ENCODE data around the gene NDUFV2. TPM values are rescaled to one million over a fixed set of nuclear protein-coding genes. Genes with fewer than 3 reads are reported as not detected.

The NDUFV2 gene
- total and polyA plus RNA-seq, 2 of the 13 experiments (the other 11 are each of a cell fraction or from before 2014, with no cell fraction given): 216 to 299 TPM

DNA sequence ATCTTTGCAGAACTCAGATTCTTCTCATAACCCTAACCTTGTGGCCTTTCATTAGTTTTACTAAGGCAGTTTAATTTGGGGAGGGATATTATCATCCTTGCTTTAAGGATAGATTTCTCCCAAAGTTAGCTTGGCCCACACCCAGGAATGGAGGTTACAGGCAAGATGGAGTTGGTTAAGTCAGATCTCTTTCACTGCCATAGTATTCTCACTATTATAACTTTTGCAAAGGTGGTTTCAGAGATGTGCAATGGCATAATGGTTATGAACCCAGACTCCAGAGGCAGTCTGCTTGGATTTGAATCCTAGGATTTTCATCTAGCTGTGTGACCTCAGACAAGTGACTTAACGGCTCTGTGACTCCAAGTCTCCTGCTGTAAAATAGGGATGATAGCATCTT, 48.7 kb upstream of the NDUFV2 start (continued):
- TF ChIP-seq ZNF24 (IDR thresholded peaks at IDR 0.05): no peak
- TF ChIP-seq SRY (CRISPR knock-in tag; IDR thresholded peaks at IDR 0.05): no peak

DNA sequence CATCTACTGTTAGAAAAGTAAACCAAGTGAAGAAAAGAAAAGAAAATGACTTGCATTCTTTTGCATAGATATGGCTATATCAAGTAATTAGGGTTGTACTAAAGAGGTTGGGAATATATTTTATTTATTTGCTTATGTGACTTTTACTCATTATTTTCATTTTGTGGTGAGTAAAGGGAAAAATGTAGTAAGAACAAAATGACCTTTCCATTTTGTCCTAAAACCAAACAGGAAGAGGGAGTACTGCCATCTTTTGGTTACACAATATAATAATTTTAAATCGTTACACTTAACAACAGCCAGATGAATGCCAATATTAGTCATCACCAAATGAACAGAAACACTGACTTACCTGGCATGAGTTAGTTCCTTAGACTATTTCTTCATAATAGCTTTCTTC, 47.3 kb upstream of the NDUFV2 start:
- H3K27ac ChIP-seq (ENCODE audit: extremely low read length, insufficient read depth, low read length): no peak overlapping the region
- BruUV-seq (replicated peaks): no TSS peak
- no peak overlapping the region for H2AFZ ChIP-seq (ENCODE audit: low read length)
- no peak for ATAC-seq
- H3K4me3 ChIP-seq (replicated peaks in 1 of 3; ENCODE audit: insufficient read depth in 1 of 3, low read depth in 2 of 3, low read length in 3 of 3): no peak overlapping the region
- H3K27me3 ChIP-seq (ENCODE audit: control insufficient read depth in 1 of 2, insufficient read depth in 2 of 2, low read length in 2 of 2): no peaks in the 10 kb centered on the region
- in situ Hi-C loops (cut with HindIII; ENCODE audit: extremely low pct_ligation_motif_present, low pct_unique_long_range_greater_than_20kb): loop anchor here (25.0 kb wide), 1 partner anchor 282 kb away; the partner anchor contains the start of gene TWSG1
- ChIA-PET POLR2A (no interaction called here), CTCF (ENCODE audit: low intra/inter-chr PET ratio, low total read pairs) (no interaction called here)
- no peaks in the 10 kb centered on the region for H3K36me3 ChIP-seq (replicated peaks in 1 of 2; ENCODE audit: control insufficient read depth in 1 of 2, insufficient read depth in 2 of 2, low read length in 2 of 2)
- peaks cover 14% of the 10 kb centered on the region for H3K4me1 ChIP-seq (ENCODE audit: insufficient read depth, low read length)
- no peaks in the 10 kb centered on the region for H3K79me2 ChIP-seq (ENCODE audit: insufficient read depth, low read length)
- no peak for DNase-seq (ENCODE audit: low spot score)
- no peak for FAIRE-seq
- intact Hi-C loops (cut with micrococcal nuclease; ENCODE audit: unreplicated experiment): no loop called here
- TF ChIP-seq STAG1 (CRISPR knock-in tag; IDR thresholded peaks at IDR 0.05): peak; percentile 11; the same call in 1 of the 2 replicates
- no peak for TF ChIP-seq ZNF747 (CRISPR knock-in tag; IDR thresholded peaks at IDR 0.05; ENCODE audit: borderline replicate concordance)
- no peak overlapping the region for H3K4me2 ChIP-seq (ENCODE audit: low read depth, low read length)
- peaks cover 27% of the 10 kb centered on the region for H3K9me3 ChIP-seq (ENCODE audit: low read length)
- no peak overlapping the region for H3K9ac ChIP-seq (ENCODE audit: insufficient read depth, low read depth, low read length)
- no peaks in the 10 kb centered on the region for H4K20me1 ChIP-seq (ENCODE audit: insufficient read depth, low read length)
- 0% methylated on average over 1 of the region's 1 CpG for WGBS (ENCODE audit: low lambda C conversion rate)

DNA sequence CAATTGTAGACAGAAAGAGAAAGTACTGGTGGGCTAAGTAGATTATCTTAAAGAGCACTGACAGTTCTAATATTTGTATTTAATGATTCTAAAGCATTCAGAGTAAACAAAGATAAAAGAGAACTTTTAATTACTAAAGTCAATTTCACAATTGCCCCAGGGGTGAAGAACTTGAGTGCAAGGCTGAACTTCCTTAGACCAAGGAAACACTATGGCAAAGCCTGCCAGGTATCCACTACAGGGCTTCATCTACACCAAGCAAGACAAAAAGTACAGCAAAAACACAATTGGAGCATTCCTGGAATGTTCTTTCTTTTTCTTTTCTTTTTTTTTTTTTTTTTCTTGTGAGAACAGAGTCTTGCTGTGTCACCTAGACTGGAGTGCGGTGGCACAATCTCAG, 46.9 kb upstream of the NDUFV2 start:
- no peak for FAIRE-seq
- H3K36me3 ChIP-seq (replicated peaks in 1 of 2; ENCODE audit: control insufficient read depth in 1 of 2, insufficient read depth in 2 of 2, low read length in 2 of 2): no peaks in the 10 kb centered on the region
- ChIA-PET CTCF (ENCODE audit: low intra/inter-chr PET ratio, low total read pairs) (no interaction called here), POLR2A (no interaction called here)
- no peaks in the 10 kb centered on the region for H3K27me3 ChIP-seq (ENCODE audit: control insufficient read depth in 1 of 2, insufficient read depth in 2 of 2, low read length in 2 of 2)
- no peak for DNase-seq (ENCODE audit: low spot score)
- H4K20me1 ChIP-seq (ENCODE audit: insufficient read depth, low read length): no peaks in the 10 kb centered on the region
- no peak overlapping the region for H3K9ac ChIP-seq (ENCODE audit: insufficient read depth, low read depth, low read length)
- peaks cover 22% of the 10 kb centered on the region for H3K9me3 ChIP-seq (ENCODE audit: low read length)
- no peak overlapping the region for H3K4me2 ChIP-seq (ENCODE audit: low read depth, low read length)
- 95% methylated on average over 1 of the region's 1 CpG for WGBS (ENCODE audit: low lambda C conversion rate)
- H2AFZ ChIP-seq (ENCODE audit: low read length): no peak overlapping the region
- H3K4me1 ChIP-seq (ENCODE audit: insufficient read depth, low read length): peaks cover 14% of the 10 kb centered on the region
- no TSS peak for BruUV-seq (replicated peaks)
- no peak for ATAC-seq
- no peak overlapping the region for H3K4me3 ChIP-seq (replicated peaks in 1 of 3; ENCODE audit: insufficient read depth in 1 of 3, low read depth in 2 of 3, low read length in 3 of 3)
- H3K79me2 ChIP-seq (ENCODE audit: insufficient read depth, low read length): no peaks in the 10 kb centered on the region
- no peak overlapping the region for H3K27ac ChIP-seq (ENCODE audit: extremely low read length, insufficient read depth, low read length)
- in situ Hi-C loops (cut with HindIII; ENCODE audit: extremely low pct_ligation_motif_present, low pct_unique_long_range_greater_than_20kb) (loop anchor here (25.0 kb wide), 1 partner anchor 282 kb away; the partner anchor contains the start of gene TWSG1), intact Hi-C loops (cut with micrococcal nuclease; ENCODE audit: unreplicated experiment) (no loop called here)
- TF ChIP-seq ZNF431 (CRISPR knock-in tag; IDR thresholded peaks at IDR 0.05; ENCODE audit: borderline replicate concordance, low read depth): no peak
- TF ChIP-seq ZNF292 (CRISPR knock-in tag; IDR thresholded peaks at IDR 0.05; ENCODE audit: borderline replicate concordance, low read depth): no peak
- TF ChIP-seq, protein P1, sequence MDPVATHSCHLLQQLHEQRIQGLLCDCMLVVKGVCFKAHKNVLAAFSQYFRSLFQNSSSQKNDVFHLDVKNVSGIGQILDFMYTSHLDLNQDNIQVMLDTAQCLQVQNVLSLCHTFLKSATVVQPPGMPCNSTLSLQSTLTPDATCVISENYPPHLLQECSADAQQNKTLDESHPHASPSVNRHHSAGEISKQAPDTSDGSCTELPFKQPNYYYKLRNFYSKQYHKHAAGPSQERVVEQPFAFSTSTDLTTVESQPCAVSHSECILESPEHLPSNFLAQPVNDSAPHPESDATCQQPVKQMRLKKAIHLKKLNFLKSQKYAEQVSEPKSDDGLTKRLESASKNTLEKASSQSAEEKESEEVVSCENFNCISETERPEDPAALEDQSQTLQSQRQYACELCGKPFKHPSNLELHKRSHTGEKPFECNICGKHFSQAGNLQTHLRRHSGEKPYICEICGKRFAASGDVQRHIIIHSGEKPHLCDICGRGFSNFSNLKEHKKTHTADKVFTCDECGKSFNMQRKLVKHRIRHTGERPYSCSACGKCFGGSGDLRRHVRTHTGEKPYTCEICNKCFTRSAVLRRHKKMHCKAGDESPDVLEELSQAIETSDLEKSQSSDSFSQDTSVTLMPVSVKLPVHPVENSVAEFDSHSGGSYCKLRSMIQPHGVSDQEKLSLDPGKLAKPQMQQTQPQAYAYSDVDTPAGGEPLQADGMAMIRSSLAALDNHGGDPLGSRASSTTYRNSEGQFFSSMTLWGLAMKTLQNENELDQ (CRISPR knock-in tag; IDR thresholded peaks at IDR 0.05; ENCODE audit: borderline replicate concordance): no peak
- TF ChIP-seq LCORL (IDR thresholded peaks at IDR 0.05): no peak
- TF ChIP-seq LCORL (CRISPR knock-in tag; IDR thresholded peaks at IDR 0.05): no peak
- no peak for TF ChIP-seq YEATS2 (CRISPR knock-in tag; IDR thresholded peaks at IDR 0.05; ENCODE audit: borderline replicate concordance)
- TF ChIP-seq, protein P2, sequence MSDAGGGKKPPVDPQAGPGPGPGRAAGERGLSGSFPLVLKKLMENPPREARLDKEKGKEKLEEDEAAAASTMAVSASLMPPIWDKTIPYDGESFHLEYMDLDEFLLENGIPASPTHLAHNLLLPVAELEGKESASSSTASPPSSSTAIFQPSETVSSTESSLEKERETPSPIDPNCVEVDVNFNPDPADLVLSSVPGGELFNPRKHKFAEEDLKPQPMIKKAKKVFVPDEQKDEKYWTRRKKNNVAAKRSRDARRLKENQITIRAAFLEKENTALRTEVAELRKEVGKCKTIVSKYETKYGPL (CRISPR knock-in tag; IDR thresholded peaks at IDR 0.05): no peak
- no peak for TF ChIP-seq PCBP2 (optimal IDR thresholded peaks at IDR 0.05; ENCODE audit: low read depth, low read length, poor library complexity, severe bottlenecking)
- TF ChIP-seq, protein P3, sequence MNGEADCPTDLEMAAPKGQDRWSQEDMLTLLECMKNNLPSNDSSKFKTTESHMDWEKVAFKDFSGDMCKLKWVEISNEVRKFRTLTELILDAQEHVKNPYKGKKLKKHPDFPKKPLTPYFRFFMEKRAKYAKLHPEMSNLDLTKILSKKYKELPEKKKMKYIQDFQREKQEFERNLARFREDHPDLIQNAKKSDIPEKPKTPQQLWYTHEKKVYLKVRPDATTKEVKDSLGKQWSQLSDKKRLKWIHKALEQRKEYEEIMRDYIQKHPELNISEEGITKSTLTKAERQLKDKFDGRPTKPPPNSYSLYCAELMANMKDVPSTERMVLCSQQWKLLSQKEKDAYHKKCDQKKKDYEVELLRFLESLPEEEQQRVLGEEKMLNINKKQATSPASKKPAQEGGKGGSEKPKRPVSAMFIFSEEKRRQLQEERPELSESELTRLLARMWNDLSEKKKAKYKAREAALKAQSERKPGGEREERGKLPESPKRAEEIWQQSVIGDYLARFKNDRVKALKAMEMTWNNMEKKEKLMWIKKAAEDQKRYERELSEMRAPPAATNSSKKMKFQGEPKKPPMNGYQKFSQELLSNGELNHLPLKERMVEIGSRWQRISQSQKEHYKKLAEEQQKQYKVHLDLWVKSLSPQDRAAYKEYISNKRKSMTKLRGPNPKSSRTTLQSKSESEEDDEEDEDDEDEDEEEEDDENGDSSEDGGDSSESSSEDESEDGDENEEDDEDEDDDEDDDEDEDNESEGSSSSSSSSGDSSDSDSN (CRISPR knock-in tag; IDR thresholded peaks at IDR 0.05): no peak
